AG09309 (cell line): Measurements from ENCODE around the gene RNF6.

Source experiments
- DNase-seq: peaks from one replicate; pipeline ENCODE4 v3.0.0-alpha.2; 2010; ENCODE audit warnings: low read depth
- H3K4me3 ChIP-seq: 2 replicates; pipeline ENCODE4 v1.5.1; 2011; ENCODE audit warnings: mild to moderate bottlenecking, low read depth, low read length, moderate library complexity; ENCODE audit not compliant: control insufficient read depth
- TF ChIP-seq, protein P1 (sequence below): IDR thresholded peaks from 2 replicates; pipeline ENCODE4 v1.5.1; 2011; ENCODE audit warnings: mild to moderate bottlenecking, low read depth, low read length, inconsistent platforms; ENCODE audit not compliant: insufficient read depth, control insufficient read depth; ENCODE audit errors: missing control alignments

Gene RNF6

GRCh38 chr13:26179344-26179743 is 42.8 kb downstream of the RNF6 start:
- no peak for DNase-seq
- TF ChIP-seq, protein P1, sequence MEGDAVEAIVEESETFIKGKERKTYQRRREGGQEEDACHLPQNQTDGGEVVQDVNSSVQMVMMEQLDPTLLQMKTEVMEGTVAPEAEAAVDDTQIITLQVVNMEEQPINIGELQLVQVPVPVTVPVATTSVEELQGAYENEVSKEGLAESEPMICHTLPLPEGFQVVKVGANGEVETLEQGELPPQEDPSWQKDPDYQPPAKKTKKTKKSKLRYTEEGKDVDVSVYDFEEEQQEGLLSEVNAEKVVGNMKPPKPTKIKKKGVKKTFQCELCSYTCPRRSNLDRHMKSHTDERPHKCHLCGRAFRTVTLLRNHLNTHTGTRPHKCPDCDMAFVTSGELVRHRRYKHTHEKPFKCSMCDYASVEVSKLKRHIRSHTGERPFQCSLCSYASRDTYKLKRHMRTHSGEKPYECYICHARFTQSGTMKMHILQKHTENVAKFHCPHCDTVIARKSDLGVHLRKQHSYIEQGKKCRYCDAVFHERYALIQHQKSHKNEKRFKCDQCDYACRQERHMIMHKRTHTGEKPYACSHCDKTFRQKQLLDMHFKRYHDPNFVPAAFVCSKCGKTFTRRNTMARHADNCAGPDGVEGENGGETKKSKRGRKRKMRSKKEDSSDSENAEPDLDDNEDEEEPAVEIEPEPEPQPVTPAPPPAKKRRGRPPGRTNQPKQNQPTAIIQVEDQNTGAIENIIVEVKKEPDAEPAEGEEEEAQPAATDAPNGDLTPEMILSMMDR, result no peak
- H3K4me3 ChIP-seq, result no peak overlapping the region

DNA sequence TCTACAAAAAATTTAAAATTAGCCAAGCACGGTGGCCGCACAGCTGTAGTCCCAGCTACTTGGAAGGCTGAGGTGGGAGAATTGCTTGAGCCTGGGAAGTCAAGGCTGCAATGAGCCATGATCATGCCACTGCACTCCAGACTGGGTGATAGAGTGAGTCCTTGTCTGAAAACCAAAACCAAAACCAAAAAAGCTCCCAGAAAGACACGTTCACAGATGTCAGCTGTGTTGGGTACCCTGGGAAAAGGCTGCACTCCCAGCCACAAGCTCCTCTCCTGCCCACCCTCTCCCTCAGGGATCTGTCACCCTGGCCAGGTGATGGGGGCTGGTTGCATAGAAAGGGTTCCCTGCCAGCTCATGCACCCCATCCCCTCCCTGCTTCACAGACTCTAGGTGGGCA is 53.3 kb downstream of the RNF6 start:
- no peak overlapping the region for H3K4me3 ChIP-seq
- DNase-seq, result no peak
- TF ChIP-seq, protein P1, result no peak

GRCh38 chr13:26168237-26168814 is 53.8 kb downstream of the RNF6 start:
- no peak overlapping the region for H3K4me3 ChIP-seq
- TF ChIP-seq, protein P1, result no peak
- DNase-seq, result no peak

GRCh38 chr13:26163812-26164211 is 58.3 kb downstream of the RNF6 start:
- DNase-seq, result no peak
- H3K4me3 ChIP-seq, result no peak overlapping the region
- TF ChIP-seq, protein P1, result no peak
